SH-SY5Y (cell line): ENCODE data around the gene ANKHD1.

ENCODE experiments used
- GATA2 ChIP-seq: IDR thresholded peaks from 2 replicates; pipeline ENCODE4 v1.6.1; 2011; ENCODE audit warnings: mild to moderate bottlenecking, low read depth, low read length
- GATA3 ChIP-seq: IDR thresholded peaks from 2 replicates; pipeline ENCODE4 v1.6.1; 2011; ENCODE audit warnings: low read depth, mild to moderate bottlenecking, low read length, moderate library complexity

Gene ANKHD1

GRCh38 chr5:140509898-140510297 lies 108.3 kb downstream of the ANKHD1 start:
- no peak for TF ChIP-seq GATA3
- TF ChIP-seq GATA2, result no peak

- TF ChIP-seq GATA3 (no peak), GATA2 (no peak)
Observed at GRCh38 chr5:140513124-140513523, 111.5 kb downstream of the ANKHD1 start.

- TF ChIP-seq GATA3 (no peak), GATA2 (no peak)
Observed at GRCh38 chr5:140524003-140524402, 122.4 kb downstream of the ANKHD1 start.

- no peak for TF ChIP-seq GATA3
- no peak for TF ChIP-seq GATA2
Observed at GRCh38 chr5:140540227-140540626, 138.6 kb downstream of the ANKHD1 start.

DNA sequence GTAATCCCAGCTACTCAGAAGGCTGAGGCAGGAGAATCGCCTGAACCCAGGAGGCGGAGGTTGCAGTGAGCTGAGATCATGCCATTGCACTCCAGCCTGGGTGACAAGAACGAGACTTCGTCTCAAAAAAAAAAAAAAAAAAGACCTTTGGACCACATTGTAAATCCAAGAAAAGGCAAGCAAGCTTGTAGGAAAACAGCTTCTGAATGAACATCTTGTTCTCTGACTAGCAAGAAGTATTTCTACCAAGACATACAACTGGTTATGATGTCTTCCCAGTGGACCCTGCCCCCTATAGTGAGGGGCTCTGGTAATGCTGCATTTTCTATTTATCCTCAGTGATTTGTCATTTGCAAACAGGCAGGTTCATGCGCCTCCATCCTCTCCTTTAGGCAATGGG lies 141.3 kb downstream of the ANKHD1 start:
- TF ChIP-seq GATA3 (no peak), GATA2 (no peak)

GRCh38 chr5:140544986-140545385 lies 143.4 kb downstream of the ANKHD1 start:
- TF ChIP-seq GATA3, result no peak
- TF ChIP-seq GATA2, result no peak

- TF ChIP-seq GATA2, result no peak
- TF ChIP-seq GATA3, result no peak
Observed at GRCh38 chr5:140545606-140546005, 144.0 kb downstream of the ANKHD1 start.

GRCh38 chr5:140546851-140547507 lies 145.3 kb downstream of the ANKHD1 start:
- no peak for TF ChIP-seq GATA2
- TF ChIP-seq GATA3, result no peak

DNA sequence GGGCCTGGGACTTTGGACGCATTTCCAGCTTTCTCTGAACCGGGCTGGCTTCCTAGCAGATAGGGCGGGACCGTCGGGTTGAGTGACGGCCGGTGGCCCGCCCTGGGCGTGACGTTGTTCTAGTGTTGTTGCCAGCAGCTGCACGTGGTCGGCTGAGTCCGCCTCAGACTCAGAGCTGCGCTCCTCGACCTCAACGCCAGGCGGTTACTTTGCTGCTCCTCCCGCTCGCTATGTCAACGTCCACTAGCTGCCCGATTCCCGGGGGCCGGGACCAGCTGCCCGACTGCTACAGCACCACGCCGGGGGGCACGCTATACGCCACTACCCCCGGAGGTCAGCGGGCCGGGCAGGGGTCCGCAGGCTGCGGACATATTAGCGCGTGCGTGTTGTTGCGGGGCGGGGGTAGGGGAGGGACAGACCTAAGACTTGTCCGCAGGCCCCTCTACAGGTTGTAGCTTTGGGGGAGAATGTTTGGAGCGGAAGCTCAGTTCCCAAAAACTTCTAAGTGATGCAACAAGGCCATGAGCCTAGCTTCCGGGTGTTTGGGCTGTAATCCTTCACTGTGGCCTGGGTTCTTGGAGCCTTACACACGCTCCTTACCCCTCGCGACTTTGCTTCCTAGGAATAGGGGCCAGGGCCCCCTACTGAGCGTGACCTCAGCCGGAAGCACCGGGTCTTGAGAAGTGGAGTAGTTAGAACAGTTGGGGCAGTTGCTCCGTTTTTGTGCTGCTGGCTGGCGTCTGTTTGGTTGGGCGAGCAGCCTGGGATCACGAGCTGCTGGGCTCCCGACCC lies 146.1 kb downstream of the ANKHD1 start, which contains the start of gene EIF4EBP3:
Gene EIF4EBP3, plus strand, starts transcription at position 155 of the 792 bp plus-strand sequence. Its CDS starts 76 bp downstream, at position 231.
- no peak for TF ChIP-seq GATA2
- TF ChIP-seq GATA3, result no peak

DNA sequence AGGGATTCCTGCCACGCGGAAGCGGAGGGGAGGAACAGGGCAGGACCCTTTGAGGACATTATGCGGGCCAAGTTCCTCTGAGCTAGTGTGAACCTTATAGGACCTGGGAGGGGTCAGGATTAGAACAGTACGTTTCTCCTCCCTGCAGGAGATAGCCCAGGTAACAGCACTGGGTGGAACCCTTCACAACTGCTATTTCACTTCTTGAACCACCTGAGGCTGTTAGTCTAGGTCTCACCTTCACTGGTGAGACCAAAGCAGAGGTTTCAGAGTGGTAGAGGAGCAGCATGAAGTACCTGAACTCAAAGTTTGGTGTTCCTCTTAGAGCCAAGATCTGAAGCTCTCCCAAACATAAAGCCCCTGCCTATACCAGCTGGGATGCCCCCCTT lies 146.7 kb downstream of the ANKHD1 start:
- TF ChIP-seq GATA3 (no peak), GATA2 (no peak)

- TF ChIP-seq GATA3 (no peak), GATA2 (no peak)
Observed at GRCh38 chr5:140548791-140549190, 147.2 kb downstream of the ANKHD1 start.

DNA sequence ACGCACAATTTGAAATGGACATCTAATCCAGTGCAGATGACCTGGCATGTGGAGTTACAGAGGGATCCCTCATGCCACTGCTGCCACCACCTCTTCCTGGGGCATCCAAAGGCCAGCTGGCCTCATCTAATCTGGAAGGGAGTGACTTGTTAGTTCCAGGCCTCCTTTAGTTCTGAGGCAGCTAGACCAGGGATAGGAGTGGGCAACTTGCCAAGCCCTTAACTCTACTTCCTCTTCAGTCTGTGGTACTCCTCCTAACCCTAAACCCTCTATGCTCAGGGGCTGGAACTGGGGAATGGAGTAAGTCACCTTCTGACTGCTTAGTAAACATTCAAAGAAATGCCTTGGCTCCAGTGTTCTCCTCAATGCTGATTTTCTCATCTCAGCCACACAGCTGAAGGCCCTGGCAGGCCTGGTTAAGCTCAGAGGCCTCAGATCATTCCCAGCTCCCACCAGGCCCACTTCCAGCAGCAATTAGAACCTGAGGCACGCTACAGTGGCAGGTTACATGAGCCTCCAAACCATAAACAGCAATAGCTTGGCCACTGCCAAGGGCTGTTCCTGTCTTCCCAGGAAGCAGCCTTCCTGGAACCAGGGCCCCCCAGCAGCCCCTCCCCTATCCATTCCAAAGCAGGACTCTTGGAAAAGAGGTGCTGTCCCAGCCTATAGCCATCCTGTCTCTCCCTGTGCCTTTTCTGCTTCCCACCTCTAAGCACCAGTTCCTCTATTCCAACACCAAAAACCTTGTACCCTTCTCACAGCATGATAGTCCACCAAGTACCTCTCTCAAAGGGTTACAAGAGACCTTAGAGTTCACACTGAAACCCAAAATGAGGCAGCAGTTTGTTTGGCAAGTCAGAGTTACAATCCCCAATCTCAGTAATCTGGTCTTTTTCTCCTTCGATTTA lies 147.9 kb downstream of the ANKHD1 start:
- TF ChIP-seq GATA3, result no peak
- no peak for TF ChIP-seq GATA2

DNA sequence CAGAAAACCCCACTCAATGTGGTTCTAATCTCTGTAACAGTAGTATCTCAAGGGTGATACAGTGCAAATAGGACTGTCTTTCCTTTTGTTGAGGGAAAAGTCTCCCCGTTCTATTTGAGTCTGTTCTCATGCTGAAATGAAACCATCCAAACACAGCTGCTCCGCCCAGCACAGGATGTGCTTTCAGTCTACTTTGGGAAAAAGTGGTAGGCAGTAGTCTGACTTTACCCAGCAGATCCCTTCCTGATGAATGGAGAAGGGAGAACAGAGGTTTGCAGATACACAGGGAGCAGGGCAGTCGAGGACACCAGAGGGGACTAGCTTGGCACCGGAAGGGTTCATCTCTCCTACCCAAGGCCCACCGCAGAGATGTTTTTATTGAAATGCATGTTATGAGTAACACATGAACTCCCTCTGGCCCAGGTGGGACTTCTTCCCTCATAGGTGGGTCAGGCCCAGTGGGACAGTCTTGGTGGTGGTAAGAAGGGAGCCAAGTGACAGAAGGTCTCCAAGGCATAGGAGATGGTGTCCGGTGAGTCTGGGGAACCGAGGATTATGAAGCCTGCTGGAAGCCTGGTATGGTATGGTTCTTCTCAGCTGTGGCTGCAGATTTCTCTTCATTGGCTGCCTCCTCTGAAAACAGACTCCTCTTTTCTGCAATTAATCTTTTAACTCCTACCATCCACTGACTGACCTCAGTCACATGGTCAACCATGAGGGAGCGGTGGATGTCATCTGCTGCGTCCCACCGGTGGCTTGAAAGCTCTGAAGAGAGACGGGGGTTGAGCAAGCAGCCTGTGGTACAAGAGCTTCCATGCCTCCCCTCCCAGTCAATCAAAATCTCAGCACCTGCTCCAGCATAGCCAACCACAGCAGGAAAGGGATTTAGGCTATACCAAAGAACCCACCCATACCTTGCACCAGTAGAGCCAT lies 148.8 kb downstream of the ANKHD1 start:
- TF ChIP-seq GATA2 (no peak), GATA3 (no peak)
